Left lung (tissue), 10 donors: ENCODE measurements around the gene RNF38. TPM values are rescaled to one million over a fixed set of nuclear protein-coding genes. Genes with fewer than 3 reads are reported as not detected.

Experiments
- ATAC-seq: fragments of 200-7000 bp; cut with Tn5 transposase; one replicate; pipeline ENCODE4 v1.9.1; 2020; ENCODE audit warnings: moderate library complexity
- DNase-seq, 4 donors: peaks; one replicate each; pipeline ENCODE4 v3.0.0-alpha.2; 2013 to 2020
- H3K27ac ChIP-seq, 2 donors: fragments of 200-600 bp; sonication (generic) in 1 of 2; one replicate each; pipeline versions ENCODE4 v1.5.0 to v1.8.0; 2020 to 2021
- H3K27me3 ChIP-seq, 2 donors: fragments of 200-600 bp; sonication (generic) in 1 of 2; one replicate each; pipeline versions ENCODE4 v1.5.0 to v1.8.0; 2020 to 2021
- H3K36me3 ChIP-seq, 2 donors: fragments of 200-600 bp; sonication (generic) in 1 of 2; one replicate each; pipeline versions ENCODE4 v1.5.0 to v1.8.0; 2020 to 2021
- H3K4me1 ChIP-seq, 2 donors: fragments of 200-600 bp; one replicate each; pipeline ENCODE4 v1.8.0; 2021
- H3K4me3 ChIP-seq, 2 donors: fragments of 200-600 bp; sonication (generic) in 1 of 2; one replicate each; pipeline versions ENCODE4 v1.5.0 to v1.8.0; 2020 to 2021; ENCODE audit warnings: mild to moderate bottlenecking in 1 of 2
- H3K9me3 ChIP-seq, 2 donors: fragments of 200-600 bp; sonication (generic) in 1 of 2; one replicate each; pipeline versions ENCODE4 v1.5.0 to v1.8.0; 2020 to 2021
- intact Hi-C, 2 donors: fragments of 100-400 bp; cut with DNase I; formaldehyde crosslinking; loops; one replicate each; pipeline versions ENCODE4 v1.11.2 to v1.14.2; 2022
- polyA plus RNA-seq, 6 donors: library from polyadenylated mRNA; unstranded; fragments of 120-200 nt; gene quantifications; one replicate each; pipeline ENCODE4 v1.2.1, GENCODE V29; 2013; ENCODE audit not compliant: insufficient read length in 6 of 6
- total RNA-seq, 2 donors: library from RNA; stranded (reverse); fragmentation: NEBNext Ultra II Directional; extraction: Animal tissue kit (Norgen Biotek cat#: 25700); gene quantifications; one replicate each; pipeline ENCODE4 v1.2.1, GENCODE V29; 2021
- TF ChIP-seq, protein P1 (sequence below), 2 donors: fragments of 200-600 bp; sonication (generic) in 1 of 2; IDR thresholded peaks; one replicate each; pipeline versions ENCODE4 v1.5.0 to v1.8.0; 2021; ENCODE audit warnings: antibody characterized with exemption in 2 of 2
- donor health status: DM: no; HTN: yes; CAD: no.
- donor health status: DM: no; HTN: no; CAD: no.

RNF38 gene
- total and polyA plus RNA-seq, 8 donors, result 35.5 to 47.2 (median 41.0) TPM

DNA sequence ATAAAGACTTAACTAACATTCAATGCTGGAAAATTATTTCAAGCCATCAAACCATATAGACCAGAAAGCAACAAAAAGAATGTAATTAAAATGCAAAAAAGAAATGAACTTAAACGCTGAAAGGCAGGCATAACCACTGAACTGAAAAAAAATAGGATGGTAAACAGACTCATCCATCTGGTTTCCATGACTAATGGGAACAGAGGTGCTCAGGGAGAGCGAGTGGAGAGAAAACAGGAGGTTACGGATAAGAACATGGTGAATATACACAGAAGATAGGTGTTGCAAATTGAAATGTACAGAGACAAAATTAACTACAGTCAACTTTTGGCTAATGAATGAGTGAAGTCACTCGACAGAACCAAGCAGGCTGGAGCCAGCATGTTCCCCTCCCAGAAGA lies 43.5 kb upstream of the RNF38 start:
- DNase-seq (no peak), ATAC-seq (no peak)
- Histone ChIP-seq H3K36me3 (no peaks in the 10 kb centered on the region), H3K9me3 (no peaks in the 10 kb centered on the region), H3K27me3 (no peaks in the 10 kb centered on the region), H3K4me3 (no peak overlapping the region), H3K4me1 (no peaks in the 10 kb centered on the region), H3K27ac (no peak overlapping the region)
- TF ChIP-seq, protein P1, sequence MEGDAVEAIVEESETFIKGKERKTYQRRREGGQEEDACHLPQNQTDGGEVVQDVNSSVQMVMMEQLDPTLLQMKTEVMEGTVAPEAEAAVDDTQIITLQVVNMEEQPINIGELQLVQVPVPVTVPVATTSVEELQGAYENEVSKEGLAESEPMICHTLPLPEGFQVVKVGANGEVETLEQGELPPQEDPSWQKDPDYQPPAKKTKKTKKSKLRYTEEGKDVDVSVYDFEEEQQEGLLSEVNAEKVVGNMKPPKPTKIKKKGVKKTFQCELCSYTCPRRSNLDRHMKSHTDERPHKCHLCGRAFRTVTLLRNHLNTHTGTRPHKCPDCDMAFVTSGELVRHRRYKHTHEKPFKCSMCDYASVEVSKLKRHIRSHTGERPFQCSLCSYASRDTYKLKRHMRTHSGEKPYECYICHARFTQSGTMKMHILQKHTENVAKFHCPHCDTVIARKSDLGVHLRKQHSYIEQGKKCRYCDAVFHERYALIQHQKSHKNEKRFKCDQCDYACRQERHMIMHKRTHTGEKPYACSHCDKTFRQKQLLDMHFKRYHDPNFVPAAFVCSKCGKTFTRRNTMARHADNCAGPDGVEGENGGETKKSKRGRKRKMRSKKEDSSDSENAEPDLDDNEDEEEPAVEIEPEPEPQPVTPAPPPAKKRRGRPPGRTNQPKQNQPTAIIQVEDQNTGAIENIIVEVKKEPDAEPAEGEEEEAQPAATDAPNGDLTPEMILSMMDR (IDR thresholded peaks at IDR 0.05), result no peak
- intact Hi-C loops, result no loop called here

DNA sequence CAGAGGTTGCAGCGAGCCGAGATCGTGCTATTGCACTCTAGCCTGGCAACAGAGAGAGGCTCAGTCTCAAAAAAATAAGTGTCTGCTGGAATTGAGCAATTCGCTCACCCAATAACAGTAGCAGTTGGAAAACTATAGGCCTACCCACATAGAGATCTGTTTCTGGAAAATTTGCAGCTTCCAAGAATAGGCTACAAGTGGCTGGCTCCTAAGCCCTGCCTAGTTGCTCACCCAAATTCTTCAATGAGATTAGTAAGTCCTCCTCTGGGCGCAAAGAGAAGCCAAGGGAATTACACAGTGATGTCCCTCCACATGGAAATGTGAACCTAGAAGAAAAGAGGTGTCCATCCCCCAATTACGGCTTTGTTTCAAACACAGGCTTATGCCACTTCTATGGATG lies 42.6 kb upstream of the RNF38 start:
- intact Hi-C loops, result no loop called here
- H3K4me1 ChIP-seq, result no peaks in the 10 kb centered on the region
- no peaks in the 10 kb centered on the region for H3K9me3 ChIP-seq
- TF ChIP-seq, protein P1 (IDR thresholded peaks at IDR 0.05), result no peak
- DNase-seq, result no peak
- no peaks in the 10 kb centered on the region for H3K27me3 ChIP-seq
- no peak overlapping the region for H3K4me3 ChIP-seq
- no peak for ATAC-seq
- no peaks in the 10 kb centered on the region for H3K36me3 ChIP-seq
- no peak overlapping the region for H3K27ac ChIP-seq

DNA sequence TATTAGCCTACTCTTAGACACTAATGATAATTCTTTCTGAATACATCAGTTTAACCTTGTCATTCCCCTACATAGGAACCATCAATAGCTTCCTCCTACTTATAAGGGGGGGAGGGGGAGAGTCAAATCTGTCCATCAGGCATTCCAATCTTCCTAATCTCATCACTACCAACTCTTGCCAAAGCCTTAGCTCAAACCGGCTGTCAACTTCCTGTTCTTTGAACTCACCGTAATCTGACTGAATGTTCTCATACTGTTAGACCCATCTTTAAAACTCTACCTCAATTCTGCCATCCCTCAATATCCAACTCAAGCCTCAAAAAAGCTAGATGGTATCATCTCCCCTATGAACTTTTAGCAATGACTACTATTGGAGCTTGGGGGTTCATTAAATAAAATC lies 41.9 kb upstream of the RNF38 start:
- TF ChIP-seq, protein P1 (IDR thresholded peaks at IDR 0.05), result no peak
- no peaks in the 10 kb centered on the region for H3K36me3 ChIP-seq
- ATAC-seq (no peak), DNase-seq (no peak)
- peaks cover 2 to 4% of the 10 kb centered on the region in 2 donors for H3K4me1 ChIP-seq
- H3K4me3 ChIP-seq, result no peak overlapping the region
- no peak overlapping the region for H3K27ac ChIP-seq
- intact Hi-C loops, result no loop called here
- no peaks in the 10 kb centered on the region for H3K9me3 ChIP-seq
- H3K27me3 ChIP-seq, result no peaks in the 10 kb centered on the region

DNA sequence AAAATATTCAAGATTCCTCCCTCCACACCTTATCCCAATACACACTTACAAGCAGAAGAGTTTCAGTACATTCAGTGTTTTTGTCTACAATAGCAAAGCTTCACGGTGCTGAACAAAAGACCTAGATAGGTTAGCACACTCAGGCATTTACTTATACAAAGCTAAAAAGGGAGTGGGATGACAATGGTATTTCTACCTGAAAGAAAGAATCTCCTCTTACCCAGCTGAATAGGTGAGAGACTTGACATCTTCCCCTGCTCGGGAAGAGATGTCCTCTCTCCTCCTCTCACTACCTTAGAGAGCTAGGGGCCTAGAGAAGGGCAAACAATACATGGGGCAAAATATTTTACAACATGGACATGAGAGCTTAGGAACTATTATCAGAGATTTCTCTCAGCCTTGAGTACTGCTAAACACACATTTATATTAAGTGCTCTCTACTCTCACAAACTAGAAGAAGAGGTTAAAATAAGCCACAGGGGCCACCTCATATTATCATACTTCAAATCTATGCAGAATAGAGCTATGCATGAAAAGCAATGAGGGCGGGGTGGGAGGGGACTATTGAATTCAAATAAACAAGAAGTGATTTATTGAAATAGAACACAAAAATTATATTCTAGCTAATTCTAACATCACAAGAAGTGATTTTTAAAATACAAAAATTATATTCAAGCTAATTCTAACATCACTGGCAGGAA lies 38.6 kb upstream of the RNF38 start:
- no peak for ATAC-seq
- TF ChIP-seq, protein P1 (IDR thresholded peaks at IDR 0.05), result no peak
- Histone ChIP-seq H3K9me3 (no peaks in the 10 kb centered on the region), H3K27me3 (no peaks in the 10 kb centered on the region), H3K36me3 (no peaks in the 10 kb centered on the region), H3K27ac (no peak overlapping the region), H3K4me1 (peaks cover 3 to 10% of the 10 kb centered on the region in 2 donors), H3K4me3 (no peak overlapping the region)
- DNase-seq, result no peak
- intact Hi-C loops, result no loop called here

DNA sequence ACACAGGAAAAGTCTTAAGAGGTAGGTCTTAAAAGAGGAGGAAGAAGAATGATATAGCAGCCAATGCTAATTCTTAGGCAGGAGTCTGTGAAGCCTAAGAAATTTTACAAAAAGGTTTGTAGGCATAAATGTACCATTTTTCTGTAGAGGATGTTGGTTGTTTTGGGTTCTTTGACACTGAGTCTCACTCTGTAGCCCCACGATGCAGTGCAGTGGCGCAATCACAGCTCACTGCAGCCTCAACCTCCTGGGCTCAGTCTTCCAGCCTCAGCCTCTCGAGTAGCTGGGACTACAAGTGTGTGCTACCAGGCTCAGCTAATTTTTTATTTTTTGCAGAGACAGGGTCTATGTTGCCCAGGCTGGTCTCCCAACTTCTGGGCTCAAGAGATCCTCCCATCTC lies 37.7 kb upstream of the RNF38 start:
- Histone ChIP-seq H3K27me3 (no peaks in the 10 kb centered on the region), H3K9me3 (no peaks in the 10 kb centered on the region), H3K36me3 (no peaks in the 10 kb centered on the region), H3K4me3 (no peak overlapping the region), H3K27ac (no peak overlapping the region), H3K4me1 (peaks cover 3 to 10% of the 10 kb centered on the region in 2 donors)
- no peak for ATAC-seq
- TF ChIP-seq, protein P1 (IDR thresholded peaks at IDR 0.05), result no peak
- DNase-seq, result no peak
- intact Hi-C loops, result no loop called here
